Measurements from ENCODE around the gene PAGE1.
"Not testable (repeated sequence)": the region's sequence is repeated elsewhere in the genome, so short reads cannot be mapped to it uniquely, and the experiment has no call there.

PAGE1 gene, protein sequence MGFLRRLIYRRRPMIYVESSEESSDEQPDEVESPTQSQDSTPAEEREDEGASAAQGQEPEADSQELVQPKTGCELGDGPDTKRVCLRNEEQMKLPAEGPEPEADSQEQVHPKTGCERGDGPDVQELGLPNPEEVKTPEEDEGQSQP

DNA sequence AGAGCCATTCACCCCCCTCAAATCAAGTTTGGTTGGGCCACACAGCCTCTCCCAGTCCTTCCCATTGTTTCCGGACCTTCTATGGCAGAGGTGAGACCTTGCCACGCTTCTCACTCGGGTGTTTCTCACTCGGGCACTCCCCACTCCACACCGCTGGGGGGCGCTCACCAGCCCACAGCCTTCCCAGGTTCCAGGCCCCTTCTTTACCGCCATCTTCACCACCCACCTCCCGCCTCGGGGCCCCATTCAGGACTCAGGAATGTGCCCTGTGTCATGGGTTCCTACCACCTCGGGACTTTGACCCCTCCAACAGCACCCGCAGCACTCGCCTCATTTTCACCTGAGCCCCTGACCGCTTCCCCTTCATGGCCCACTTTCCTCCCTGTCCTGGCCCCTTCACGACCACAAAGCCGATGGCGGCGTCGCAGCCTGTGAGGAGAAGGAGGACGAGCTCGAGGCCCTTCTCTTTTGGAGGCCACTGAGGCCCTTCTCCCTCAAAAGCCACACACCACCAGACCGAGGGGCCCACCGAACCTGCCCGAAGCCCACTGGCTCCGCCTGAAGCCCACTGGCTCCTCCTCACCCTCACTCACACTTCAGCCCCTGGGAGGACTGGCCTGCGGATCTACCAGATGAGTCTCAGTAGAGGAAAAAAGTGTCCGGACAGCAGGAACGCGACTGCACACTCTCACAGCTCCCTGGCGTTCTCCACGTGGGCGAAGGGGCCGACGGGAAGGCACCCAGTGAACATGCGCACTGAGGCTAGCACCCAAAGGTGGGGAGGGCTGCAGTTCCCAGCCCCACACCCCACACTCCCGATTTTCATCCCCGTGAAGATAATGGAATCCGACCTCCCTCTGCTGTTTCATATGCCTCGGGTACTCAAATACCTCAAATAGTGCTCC, at the start of gene PAGE1:
PAGE1 (minus strand) TSS at position 709 of the 905 bp plus-strand sequence. CDS start 1,214 bp downstream, outside the sequence.
- DNase-seq (ENCODE audit: low read depth in 3 of 3) = no peak

DNA sequence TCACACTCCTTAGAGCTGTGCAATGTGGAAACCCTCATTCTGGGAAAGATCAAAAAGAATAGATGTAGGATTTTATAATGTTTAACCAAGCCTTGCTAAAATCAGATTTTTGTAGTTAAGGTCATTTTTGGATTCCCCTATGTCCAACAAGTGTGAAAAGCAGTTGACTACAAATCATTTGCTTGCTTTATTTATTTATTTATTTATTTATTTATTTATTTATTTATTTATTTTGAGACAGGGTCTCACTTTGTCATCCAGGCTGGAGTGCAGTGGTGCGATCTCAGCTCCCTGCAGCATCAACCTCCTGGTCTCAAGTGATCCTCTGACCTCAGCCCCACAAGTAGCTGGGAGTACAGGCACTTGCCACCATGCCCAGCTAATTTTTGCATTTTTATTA, 45.7 kb upstream of the PAGE1 start:
- not testable (repeated sequence) for DNase-seq (ENCODE audit: low read depth in 3 of 3)

DNA sequence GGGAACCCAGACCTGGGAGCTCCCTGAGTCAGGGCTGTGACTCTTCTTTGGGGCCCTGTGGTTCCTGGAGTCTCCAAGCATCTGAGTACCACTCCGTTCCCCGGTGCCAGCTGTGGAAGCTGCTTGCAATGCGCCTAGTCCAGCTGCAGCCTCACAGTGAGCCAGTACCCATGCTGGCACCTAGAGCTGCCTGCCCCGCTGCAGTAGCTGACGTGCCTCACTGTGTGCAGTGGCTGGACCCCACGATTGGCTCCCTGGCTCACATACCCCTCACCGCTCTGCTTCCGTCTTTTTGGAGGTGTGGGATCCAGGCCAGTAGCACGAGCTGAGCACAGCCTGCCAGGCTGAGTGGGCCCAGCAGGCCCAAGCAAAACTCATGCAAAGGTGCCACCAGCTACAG, 32.1 kb upstream of the PAGE1 start:
- DNase-seq (ENCODE audit: low read depth in 3 of 3) = no peak

DNA sequence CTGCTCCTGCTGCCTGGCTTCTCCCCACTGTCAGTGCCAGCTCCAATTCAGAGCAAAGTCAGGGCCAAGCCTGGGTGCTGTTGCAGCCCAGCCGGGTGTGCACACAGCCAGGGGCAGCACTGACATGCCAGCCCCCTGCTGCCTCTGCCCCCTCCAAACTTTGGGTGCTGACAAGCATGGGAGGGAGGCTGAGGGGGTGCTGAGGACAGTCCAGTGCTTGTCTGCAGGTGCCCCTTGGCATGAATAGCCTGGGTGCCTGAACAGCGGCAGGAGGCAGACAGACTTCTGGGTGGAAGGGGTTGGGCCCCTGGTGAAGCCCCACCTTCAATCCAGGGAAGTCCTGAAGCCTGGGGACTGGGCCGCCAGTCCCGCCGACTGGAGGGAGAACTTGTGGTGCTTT, 31.2 kb upstream of the PAGE1 start:
- no peak for DNase-seq (ENCODE audit: low read depth in 3 of 3)

DNA sequence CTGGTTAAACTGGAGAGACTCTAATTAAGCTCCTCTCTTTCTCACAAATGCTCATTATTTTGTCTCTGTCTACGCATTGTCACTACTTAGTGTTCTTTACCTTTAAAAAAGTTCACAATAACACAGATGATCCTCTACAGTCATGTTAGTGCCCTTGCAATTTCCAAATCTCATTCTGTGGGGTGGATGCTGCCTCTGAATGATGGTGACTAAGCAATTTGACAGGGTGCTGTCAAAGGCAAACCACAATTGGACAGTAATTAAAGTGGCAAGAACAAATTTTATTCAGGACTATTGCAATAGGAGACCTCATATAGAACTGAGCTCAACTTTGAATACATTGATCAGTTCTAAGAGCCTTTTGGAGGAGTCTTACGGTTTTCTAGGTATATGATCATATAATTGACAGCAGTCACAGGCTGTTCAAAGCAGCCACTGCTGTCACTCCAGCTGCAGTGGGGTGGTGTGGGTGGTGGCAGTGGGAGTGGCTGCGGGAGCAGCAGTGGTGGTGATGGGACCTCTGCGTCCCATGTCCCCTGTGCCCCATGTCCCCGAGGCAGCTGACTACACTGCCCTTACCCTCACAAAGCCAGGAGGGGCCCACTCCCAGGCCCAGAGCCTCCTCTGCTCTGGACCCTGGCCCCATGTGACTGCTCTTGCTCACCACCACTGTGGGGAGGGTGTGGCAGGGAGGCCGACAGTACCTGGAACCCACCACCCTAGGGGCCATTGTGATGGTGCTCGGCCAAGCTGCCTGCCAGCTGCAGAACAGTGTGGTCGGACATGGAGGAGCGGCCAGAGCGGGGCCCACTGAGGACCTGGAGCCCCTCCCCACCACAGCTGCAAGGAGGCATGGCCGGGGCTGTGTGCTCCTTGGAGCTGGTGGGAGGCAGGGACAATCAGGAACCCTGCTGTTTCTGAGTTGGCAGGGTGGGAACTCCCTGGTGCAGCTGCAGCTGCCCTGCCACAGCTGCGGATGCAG, 30.4 kb upstream of the PAGE1 start:
- DNase-seq (ENCODE audit: low read depth in 3 of 3) = no peak

DNA sequence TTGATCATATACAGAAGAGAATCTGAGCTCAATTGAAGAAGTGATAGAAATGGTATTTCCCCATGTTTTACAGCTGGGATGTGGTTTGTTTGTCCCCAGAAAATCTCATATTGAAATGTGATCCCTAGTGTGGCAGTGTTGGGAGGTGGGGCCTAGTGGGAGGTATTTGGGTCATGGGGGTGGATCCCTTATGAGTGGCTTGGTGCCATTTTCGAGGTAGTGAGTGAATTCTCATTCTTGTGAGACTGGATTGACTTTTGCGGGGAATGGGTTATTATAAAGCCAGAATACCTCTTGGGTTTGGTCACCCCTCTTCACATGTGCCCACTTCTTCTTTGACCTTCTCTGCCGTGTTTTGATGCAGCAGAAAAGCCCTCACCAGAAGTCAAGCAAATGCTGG, 29.6 kb upstream of the PAGE1 start:
- no peak for DNase-seq (ENCODE audit: low read depth in 3 of 3)

DNA sequence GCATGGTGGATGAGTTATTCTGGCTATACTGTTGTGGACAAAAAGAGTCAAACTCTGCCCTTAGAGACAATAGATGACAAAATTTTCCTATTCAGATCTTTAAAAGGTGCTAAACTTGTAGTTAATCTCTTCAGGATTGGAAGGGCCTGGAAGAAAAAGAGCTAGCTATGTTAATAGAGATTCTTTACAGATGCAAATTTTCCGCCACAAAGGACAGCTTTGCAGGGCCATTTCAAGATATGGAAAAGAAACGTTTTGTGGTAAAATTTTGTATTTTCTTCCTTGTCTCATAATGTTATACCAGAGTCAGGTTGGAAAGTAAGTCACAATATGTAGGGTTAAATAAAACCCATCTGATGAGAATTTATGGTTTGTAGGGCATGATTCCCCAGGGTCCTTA, 24.3 kb upstream of the PAGE1 start:
- not testable (repeated sequence) for DNase-seq (ENCODE audit: low read depth in 3 of 3)

DNA sequence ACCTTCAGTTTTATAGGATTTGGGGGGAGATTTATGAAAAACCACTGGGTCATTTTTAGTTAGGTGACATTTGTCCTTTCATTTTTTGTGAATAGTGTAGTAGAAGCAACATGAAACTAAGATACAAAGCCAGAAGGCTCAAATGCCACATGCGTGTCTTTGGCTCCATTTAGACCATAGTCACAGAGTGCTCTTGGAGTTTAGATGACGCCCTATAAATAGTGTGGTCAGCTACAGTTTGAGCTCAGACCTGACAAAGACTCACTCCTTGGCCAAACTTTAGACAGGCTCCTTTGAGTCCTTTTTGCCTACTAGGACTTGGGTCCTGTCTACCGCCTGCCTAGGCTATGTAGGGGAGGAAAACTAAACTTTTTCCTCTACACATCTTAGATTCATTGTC, 16.8 kb upstream of the PAGE1 start:
- no peak for DNase-seq (ENCODE audit: low read depth in 3 of 3)

DNA sequence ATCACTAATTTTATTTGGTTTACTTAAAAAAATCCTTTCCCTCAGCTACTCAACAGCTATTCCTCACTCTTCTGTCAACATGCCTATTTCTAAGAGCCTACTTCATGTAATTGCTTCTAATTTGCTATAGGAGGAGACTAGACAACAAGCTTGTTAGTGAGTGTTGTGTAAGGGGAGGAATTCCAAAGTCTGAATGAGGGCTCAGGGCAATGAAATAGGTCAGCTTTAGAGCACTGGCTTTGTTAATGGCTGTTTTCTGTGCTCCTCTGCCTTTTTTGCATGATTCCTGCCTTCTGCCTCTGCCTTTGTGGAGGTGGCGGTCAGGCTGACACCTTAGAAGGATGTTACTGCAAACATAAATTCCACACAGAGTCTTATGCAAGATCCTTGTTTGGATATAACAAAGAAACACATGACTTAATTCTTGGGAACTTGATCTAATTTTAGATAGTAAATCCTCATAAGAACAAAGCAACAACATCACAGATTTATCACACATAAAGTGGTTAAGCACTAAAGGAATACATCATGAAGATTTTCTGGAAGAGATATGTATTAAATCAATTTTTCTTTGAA, 15.0 kb upstream of the PAGE1 start:
- DNase-seq (ENCODE audit: low read depth in 3 of 3) = no peak

DNA sequence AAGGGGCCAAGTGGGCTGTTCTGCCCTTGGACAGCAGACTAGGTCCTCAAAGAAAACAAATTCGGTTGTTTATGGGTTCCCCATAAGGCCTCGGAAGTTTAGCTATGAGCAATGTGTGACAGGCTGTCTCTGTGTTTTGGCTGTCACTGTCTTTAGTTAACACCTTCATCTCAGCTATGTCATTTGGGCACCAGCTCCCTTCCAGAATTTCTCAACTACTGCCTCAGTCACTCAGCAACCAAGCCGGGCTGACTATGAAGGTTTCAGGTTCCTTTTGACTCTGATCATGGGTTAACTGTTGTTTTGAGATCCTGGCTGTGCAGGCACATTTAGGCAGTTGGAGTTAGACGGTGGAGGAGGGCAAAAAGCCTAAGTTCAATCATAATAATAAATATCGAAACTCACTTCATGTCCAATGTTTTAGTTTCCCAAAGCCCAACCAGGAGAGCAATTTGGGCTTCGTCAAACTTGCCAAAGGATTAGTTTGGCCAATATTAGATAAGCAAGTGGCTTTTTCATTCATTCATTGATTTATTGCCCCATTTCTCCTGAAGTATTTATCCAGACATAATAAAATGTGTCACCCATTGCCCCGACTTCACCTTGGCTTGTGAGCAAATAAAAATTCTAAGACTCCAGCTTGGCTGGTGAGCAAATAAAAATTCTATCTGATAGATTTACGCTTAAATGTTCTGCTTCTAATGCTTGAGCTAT, 9.1 kb upstream of the PAGE1 start:
- DNase-seq (ENCODE audit: low read depth in 3 of 3) = no peak

DNA sequence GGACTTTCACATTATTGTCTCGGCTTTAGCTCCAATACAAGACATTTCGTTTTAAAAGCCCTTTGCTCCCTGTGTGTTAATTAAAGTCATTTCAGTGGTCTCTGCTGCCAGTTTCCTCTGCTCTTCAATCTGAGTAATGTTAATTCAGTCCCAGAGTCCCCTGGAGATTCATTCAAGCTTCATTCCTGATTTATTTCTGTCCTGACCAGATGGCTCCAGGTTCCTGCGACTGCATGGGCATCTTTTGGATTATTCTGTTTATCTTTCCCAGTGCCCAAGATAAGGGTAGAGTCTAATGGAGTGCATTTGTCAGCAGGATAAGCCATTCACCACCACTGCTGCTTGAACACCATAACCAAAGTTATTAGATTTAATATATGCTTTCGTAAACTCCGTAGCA, 6.1 kb upstream of the PAGE1 start:
- no peak for DNase-seq (ENCODE audit: low read depth in 3 of 3)

DNA sequence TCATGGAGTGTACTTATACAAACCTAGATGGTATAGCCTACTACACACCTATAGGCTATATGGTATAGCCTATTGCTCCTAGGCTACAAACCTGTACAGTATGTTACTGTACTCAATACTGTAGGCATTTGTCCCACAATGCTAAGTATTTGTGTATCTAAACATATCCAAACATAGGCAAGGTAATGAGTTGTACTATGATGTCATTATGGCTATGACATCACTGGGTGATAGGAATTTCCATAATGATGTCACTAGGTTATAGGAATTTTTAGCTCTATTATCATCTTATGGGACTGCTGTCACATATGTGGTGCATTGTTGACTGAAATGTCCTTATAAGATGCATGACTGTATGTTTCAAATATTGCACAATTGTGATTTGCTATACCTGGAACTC, 5.5 kb upstream of the PAGE1 start:
- no peak for DNase-seq (ENCODE audit: low read depth in 3 of 3)

DNA sequence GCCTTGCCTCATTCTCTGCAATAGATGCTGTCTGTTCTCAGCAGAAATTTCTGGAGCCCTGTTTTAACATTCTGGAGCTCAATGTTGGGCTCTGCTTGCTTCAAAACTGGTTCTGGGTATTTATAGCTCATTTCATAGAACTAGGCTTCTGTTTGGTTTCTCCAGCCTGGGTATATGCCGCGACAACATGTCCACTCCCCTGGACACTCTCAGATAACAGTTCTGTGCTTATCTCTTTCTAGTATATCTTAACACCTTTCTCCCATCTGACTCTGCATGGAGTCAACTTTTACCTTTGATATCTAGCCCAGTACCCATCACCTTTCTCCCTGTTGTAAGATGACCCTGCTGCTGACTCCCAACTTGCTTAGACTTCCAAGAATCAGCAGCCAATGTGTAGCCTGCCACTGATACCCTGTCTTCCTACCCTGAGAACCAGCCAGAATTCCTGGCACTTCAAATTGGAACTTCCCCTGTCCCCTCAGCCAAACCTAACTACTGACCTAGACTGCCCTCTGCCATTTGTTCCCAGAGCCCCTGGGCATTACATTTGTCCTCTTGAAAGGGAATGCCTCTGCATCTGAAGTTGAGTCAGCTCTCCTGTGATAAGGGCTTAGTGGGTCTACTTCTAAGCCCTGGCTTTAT, 20.6 kb downstream of the PAGE1 start:
- DNase-seq (ENCODE audit: low read depth in 3 of 3) = no peak

DNA sequence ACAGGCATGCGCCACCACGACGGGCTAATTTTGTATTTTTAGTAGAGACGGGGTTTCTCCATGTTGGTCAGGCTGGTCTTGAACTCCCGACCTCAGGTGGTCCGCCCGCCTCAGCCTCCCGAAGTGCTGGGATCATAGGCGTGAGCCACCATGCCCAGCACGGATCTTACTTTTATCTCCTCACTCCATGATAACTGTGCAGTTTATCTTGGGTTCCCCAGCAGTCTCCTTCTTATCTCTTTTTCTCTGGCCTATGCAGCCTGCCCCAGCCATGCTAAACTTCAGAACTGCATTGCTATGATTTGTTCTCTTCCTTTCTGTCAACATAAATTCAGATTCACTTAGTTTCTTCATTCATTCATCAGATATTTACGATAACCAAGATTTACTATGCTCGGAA, 22.4 kb downstream of the PAGE1 start:
- no peak for DNase-seq (ENCODE audit: low read depth in 3 of 3)

DNA sequence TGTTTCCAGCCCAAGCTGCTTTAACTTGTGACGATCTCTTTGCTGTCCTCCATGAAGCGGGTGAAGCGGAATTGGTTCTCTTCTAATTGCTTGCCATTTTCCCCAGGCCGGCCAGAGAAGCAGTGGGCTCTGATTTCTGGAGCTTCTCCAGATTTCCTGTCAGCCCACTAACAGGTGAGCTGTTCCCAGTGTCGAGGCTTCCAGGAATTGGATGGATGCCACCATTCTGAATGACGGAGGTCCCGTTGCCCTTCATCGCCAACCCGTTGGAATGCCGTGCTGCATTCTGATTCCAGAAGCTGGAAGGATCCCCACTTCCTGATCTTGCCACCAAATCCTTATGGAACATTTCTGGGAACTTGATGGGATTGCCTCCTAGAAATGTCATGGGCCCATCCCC, 31.0 kb downstream of the PAGE1 start:
- DNase-seq (ENCODE audit: low read depth in 3 of 3) = no peak

DNA sequence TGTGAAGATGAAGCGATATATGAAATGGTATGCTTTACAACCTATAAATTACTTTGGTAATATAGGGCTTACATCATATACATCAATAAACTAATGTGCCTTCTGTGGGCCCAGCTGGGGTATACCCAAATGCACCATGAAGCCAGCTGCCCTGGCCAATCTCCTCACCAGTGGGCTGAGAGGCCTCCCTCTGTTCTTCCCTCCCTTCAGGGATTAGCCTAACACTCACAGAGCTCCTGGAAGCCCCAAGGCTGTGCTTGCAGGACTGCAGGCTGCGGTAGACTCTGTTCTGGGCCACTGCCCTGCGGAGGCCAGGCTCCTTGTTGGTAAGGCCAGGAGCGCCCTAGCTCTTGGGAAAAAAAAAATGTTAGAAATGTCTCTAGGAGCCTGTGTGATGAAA, 33.9 kb downstream of the PAGE1 start:
- DNase-seq (ENCODE audit: low read depth in 3 of 3) = no peak

DNA sequence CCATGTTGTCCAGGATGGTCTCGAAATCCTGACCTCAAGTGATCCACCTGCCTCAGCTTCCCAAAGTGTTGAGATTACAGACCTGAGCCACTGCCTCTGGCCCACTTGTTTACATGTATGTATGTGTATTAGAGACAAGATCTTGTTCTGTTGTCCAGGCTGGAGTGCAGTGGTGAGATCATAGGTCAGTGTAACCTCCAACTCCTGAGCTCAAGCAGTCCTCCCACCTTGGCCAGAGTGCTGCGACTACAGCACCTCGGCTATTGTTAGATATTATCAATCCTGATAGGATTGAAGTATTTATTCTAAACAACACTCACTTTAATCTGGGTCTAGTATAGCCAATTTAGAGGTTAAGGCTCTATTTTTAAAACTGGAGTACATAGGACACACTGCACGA, 36.0 kb downstream of the PAGE1 start:
- DNase-seq (ENCODE audit: low read depth in 3 of 3) = no peak

DNA sequence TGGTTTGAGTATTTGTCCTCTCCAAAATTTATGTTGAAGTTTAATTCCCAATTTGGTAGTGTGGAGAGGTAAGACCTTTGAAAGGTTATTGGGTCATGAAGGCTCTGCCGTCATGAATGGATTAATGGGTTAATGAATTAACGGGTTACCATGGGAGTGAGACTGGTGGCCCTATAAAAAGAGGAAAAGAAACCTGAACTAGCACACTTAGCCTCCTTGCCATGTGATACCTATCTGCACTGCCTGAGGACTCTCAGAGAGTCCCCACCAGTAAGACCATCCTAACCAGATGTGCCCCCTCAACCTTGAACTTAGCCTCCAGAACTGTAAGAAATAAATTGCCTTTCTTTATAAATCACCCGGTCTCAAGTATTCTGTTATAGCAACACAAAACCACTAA, 39.3 kb downstream of the PAGE1 start:
- DNase-seq (ENCODE audit: low read depth in 3 of 3) = no peak

DNA sequence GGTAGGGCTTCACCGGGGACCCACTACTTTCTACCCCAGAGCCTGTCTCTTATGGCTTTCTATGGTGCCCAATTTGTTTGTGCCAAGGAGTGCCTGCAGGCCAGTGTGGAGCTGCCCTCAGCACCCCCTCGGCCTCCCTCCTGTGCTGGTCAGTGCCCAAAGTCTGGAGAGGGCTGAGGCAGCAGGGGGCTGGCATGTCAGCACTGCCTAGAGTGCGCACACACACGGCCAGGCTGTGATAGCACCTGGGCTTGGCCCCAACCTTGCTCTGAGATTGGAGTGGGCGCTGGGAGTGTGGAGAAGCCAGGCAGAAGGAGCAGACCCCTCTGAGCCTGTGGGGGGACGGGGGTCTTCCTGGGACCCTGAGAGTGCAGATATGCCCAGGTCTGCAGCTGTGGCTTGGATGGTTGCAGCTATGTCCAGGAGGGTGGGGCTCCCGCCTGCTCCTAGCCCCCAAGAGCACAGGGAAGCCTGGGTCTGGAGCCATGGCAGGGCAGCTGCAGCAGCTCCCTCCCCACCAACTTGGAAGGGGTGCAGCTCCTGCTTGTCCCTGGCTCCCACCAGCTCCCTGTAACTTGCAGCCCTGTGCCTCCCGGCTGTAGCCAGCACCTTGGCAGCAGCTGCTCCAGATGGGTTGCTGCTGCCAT, 50.7 kb downstream of the PAGE1 start:
- DNase-seq (ENCODE audit: low read depth in 3 of 3) = no peak
